ENCODE data around the gene RSRC2. TPM values are rescaled to one million over a fixed set of nuclear protein-coding genes. Genes with fewer than 3 reads are reported as not detected.
A peak's percentile ranks its signal among the peaks of the same experiment; 100 is the strongest.
"Not testable (repeated sequence)": the region's sequence is repeated elsewhere in the genome, so short reads cannot be mapped to it uniquely, and the experiment has no call there.

Gene RSRC2
- total RNA-seq, 1 donor from 2014 or later, result 19.0 TPM

DNA sequence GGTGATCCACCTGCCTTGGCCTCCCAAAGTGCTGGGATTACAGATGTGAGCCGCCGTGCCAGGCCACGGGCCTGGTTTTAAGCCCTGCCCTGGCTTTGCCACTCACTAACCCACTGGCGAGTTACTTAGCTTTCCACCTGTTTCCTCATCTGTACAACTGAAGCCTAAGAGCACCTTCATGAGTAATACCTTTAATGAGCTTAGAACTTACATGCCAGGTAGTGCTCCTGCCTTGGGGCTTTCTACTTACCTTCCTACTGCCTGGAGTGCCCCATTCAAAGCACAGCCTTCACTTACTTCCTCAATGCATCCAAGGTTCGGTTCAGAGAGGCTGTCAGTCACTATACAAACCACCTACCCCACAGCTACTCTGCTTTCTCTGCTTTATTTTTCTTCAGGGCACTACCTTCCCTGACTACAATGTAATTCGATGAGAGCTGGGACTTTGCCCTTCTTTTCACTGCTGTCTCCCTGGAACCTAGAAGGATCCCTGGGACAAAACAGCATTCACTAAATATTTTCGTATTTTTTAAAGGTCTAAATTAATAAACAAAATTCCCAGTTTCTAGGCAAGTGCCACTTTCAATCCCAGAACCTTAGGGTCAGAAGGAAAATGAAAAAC, 39.8 kb downstream of the RSRC2 start:
- no peak for DNase-seq (ENCODE audit: low read depth in 2 of 2)

DNA sequence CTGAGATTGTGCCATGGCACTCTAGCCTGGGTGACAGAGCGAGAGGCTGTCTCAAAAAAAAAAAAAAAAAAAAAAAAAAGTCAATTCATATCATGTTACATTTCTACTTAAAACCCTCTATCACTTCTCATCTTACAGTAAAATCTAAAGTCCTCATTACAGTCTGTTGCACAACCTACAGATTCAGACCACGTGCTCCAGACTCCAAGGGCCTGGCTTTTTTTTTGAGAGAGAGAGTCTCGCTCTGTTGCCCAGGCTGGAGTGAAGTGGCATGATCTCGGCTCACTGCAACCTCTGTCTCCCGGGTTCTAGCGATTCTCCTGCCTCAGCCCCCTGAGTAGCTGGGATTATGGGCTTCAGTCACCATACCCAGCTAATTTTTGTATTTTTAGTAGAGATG, 40.4 kb downstream of the RSRC2 start:
- not testable (repeated sequence) for DNase-seq (ENCODE audit: low read depth in 2 of 2)

- DNase-seq (ENCODE audit: low read depth in 2 of 2), result not testable (repeated sequence)
Observed at GRCh38 chr12:122484385-122484784, 42.4 kb downstream of the RSRC2 start.

GRCh38 chr12:122483969-122484368, 42.8 kb downstream of the RSRC2 start:
- no peak for DNase-seq (ENCODE audit: low read depth in 2 of 2)

DNA sequence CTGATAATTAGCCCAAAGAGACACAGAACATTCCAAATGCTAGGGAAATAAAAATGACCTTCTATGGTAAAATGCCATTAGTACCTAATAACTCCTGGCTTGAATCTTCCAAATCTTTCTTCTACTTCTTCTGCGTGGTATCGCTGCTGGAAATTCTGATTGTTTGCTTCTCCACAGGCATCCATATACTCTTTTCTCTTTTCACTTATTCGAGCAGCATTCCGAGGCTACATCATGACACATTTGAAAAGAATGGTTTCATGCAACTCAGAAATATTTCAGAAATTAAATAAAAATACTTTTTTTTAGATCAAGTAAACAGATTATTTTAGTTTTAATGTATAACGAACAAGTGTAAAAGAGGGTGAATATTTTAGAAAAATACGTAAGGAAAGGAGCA, 44.9 kb downstream of the RSRC2 start:
- DNase-seq (ENCODE audit: low read depth in 2 of 2), result no peak

DNA sequence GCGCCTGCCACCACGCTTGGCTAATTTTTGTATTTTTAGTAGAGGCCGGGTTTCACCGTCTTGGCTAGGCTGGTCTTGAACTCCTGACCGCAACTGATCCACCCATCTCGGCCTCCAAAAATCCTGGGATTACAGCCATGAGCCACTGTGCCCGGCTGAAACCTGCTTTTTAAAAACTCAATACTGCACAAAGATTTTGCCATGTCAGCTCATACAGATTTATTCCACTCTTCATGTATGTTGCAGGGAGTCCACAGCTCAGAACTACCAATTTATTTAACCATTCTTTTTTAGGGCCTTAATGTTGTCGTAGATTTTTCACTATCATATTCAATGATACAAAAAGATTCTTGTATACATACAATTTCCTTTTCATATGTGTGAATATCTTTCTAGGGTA, 46.0 kb downstream of the RSRC2 start:
- no peak for DNase-seq (ENCODE audit: low read depth in 2 of 2)

DNA sequence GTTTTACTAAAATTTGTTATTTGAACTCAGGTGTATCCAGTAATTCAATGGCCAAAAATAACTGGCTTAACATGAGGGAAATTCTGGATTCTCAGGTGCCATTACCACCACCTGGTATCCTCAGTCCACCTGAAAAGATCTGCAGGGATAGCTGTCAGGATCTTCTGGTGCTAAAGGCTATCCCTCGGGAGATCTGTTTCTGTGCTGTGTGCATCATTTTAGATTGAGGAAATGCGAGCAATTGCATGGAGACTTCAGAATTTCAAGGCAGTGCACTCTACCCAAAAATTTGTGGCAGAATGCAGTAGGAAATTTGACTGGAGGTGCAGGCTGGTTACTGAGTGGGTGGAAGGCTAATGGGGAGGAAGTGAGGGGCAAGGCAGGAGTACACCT, 52.4 kb downstream of the RSRC2 start:
- DNase-seq (ENCODE audit: low read depth in 2 of 2), result no peak

DNA sequence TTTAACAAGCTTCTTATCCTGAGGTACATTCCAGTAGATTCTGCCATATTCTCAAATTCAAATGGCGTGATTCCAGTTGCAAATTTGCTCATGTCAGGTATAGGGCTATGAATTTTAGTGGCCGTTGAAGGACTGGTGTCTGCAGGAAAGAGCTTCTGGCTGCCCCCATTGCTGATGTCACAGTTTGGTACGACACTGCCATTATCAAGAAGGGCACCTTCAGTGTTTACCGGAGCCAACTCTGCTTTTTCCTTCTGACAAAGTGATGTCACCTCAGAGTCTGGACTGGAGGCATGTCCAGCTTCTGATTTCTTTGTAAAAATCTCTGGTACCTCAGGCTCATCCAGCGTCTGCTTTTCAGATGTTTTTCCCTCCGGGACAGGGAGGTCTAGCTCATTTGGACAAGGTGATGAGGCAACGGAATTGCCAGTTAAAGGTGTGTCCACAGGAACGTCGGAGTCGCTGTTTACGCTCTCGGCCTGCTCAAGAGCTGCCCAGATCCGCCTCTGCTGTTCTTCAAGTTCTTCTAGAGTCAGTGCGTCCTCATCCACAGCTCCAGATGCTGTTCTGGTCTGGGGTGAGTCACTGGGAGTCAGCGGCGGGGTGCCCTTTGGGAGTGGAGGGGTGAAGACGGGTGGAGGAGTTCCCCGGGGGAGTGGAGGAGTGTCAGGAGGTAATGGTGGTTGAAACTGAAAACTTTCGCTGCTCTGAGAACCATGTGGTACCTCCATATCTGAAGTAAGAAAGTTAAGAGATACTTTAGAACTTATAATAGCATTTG, 53.0 kb downstream of the RSRC2 start:
- DNase-seq (ENCODE audit: low read depth in 2 of 2), result no peak

GRCh38 chr12:122471324-122472226, 55.2 kb downstream of the RSRC2 start:
- peak; percentile 61 to 75 for DNase-seq (ENCODE audit: low read depth in 2 of 2)

GRCh38 chr12:122470576-122470975, 56.2 kb downstream of the RSRC2 start:
- DNase-seq (ENCODE audit: low read depth in 2 of 2), result not testable (repeated sequence)

DNA sequence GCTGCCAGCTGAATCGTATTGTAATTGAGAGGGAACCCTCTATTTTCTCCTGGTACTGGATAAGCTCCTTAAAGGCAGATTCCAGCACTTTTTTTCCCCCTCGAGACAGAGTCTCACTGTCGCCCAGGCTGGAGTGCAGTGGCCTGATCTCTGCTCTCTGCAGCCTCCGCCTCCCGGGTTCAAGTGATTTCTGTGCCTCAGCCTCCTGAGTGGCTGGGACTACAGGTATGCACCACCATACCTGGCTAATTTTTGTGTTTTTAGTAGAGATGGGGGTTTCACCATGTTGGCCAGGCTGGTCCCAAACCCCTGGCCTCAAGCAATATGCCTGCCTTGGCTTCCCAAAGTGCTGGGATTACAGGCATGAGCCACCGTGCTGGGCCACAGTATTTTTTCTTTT, 56.9 kb downstream of the RSRC2 start:
- not testable (repeated sequence) for DNase-seq (ENCODE audit: low read depth in 2 of 2)

GRCh38 chr12:122467983-122468382, 58.8 kb downstream of the RSRC2 start:
- DNase-seq (ENCODE audit: low read depth in 2 of 2), result no peak

DNA sequence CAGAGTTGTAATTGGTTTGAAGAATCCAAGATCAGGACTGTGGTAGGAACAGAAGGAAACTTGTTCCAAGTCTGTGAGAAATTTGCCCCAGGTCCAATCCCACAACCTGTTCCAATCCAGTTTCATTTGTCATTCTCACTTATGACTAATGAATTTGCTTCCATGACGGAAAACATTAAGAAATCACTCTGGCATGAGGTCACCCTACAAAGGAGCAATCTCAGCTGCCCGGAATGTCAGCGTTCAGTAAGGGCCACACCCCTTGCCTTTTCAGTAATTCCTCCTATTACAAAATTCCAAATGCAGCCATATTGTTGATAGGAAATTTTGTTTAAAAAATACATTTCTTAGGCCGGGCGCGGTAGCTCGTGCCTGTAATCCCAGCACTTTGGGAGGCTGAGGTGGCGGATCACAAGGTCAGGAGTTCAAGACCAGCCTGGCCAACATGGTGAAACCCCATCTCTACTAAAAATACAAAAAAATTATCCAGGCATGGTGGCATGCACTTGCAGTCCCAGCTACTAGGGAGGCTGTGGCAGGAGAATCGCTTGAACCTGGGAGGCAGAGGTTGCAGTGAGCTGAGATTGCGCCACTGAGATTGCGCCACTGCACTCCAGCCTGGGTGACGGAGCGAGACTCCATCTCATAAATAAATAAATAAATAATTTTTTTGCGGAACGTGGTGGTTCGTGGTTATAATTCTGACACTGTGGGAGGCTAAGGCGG, 62.3 kb downstream of the RSRC2 start:
- peak; percentile 25 to 83 for DNase-seq (ENCODE audit: low read depth in 2 of 2)

- DNase-seq (ENCODE audit: low read depth in 2 of 2), result no peak
Observed at GRCh38 chr12:122460641-122461040, 66.1 kb downstream of the RSRC2 start.

GRCh38 chr12:122460061-122460460, 66.7 kb downstream of the RSRC2 start:
- no peak for DNase-seq (ENCODE audit: low read depth in 2 of 2)

DNA sequence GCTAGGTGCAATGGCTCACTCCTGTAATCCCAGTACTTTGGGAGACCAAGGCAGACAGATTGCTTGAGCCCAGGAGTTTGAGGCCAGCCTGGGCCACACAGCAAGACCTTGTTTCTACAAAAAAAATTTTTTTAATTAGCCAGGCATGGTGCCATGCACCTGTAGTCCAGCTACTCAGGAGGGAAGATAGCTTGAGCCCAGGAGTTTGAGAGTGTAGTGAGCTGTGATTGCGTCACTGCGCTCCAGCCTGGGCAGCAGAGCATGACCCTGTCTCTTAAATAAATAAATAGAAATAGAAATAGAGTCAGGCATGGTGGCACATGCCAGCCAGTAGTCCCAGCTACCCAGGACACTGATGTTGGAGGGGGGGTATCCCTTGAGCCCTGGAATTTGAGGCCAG, 67.5 kb downstream of the RSRC2 start:
- DNase-seq (ENCODE audit: low read depth in 2 of 2), result no peak

GRCh38 chr12:122458105-122459035, 68.4 kb downstream of the RSRC2 start:
- no peak for DNase-seq (ENCODE audit: low read depth in 2 of 2)

GRCh38 chr12:122457627-122458026, 69.1 kb downstream of the RSRC2 start:
- DNase-seq (ENCODE audit: low read depth in 2 of 2), result no peak

GRCh38 chr12:122454739-122455138, 72.0 kb downstream of the RSRC2 start:
- DNase-seq (ENCODE audit: low read depth in 2 of 2), result no peak

DNA sequence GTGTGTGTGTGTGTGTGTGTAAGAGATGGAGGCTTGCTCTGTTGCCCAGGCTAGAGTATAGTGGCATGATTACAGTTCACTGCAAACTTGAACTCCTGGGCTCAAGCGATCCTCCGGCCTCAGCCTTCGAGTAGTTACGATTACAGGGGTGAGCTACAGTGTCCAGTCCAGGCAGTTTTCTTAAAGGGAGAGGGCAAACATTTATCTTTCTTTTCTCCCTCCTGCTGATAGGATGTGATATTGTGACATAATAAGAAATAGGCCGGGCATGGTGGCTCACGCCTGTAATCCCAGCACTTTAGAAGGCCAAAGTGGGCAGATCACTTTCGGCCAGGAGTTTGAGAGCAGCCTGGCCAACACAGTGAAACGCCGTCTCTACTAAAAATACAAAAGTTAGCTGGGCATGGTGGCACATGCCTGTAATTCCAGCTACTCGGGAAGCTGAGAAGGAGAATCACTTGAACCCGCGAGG, 72.5 kb downstream of the RSRC2 start:
- DNase-seq (ENCODE audit: low read depth in 2 of 2), result no peak
